22Rv1 (cell line): ENCODE results near the gene ATCAY.

Experiments used
- ZFX ChIP-seq: fragments of 450-650 bp; IDR thresholded peaks from 2 replicates; pipeline ENCODE4 v1.6.1; 2017; ENCODE audit warnings: antibody characterized with exemption, borderline replicate concordance
- TF ChIP-seq, protein P1 (sequence below): fragments of 450-650 bp; IDR thresholded peaks from 2 replicates; pipeline ENCODE4 v1.5.1; 2017; ENCODE audit warnings: mild to moderate bottlenecking

DNA sequence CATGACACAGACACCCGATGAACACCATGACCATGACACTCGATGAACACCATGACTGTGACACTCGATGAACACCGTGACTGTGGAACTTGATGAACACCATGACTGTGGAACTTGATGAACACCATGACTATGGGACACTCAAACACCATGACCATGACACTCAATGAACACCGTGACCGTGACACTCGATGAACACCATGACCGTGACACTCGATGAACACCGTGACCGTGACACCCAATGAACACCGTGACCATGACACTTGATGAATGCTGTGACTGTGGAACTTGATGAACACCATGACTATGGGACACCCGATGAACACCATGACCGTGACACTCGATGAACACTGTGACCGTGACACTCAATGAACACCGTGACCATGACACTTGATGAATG, 43.2 kb upstream of the ATCAY start:
- TF ChIP-seq, protein P1, sequence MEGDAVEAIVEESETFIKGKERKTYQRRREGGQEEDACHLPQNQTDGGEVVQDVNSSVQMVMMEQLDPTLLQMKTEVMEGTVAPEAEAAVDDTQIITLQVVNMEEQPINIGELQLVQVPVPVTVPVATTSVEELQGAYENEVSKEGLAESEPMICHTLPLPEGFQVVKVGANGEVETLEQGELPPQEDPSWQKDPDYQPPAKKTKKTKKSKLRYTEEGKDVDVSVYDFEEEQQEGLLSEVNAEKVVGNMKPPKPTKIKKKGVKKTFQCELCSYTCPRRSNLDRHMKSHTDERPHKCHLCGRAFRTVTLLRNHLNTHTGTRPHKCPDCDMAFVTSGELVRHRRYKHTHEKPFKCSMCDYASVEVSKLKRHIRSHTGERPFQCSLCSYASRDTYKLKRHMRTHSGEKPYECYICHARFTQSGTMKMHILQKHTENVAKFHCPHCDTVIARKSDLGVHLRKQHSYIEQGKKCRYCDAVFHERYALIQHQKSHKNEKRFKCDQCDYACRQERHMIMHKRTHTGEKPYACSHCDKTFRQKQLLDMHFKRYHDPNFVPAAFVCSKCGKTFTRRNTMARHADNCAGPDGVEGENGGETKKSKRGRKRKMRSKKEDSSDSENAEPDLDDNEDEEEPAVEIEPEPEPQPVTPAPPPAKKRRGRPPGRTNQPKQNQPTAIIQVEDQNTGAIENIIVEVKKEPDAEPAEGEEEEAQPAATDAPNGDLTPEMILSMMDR, result no peak
- no peak for TF ChIP-seq ZFX
